Nephron progenitor cell (in vitro differentiated cells): ENCODE measurements around the gene TMEM256.

ENCODE experiments used
- DNase-seq: peaks from one replicate; pipeline ENCODE4 v3.0.0; 2021
- H3K27ac Mint-ChIP-seq: 2 replicates; pipeline ENCODE4 v1.8.0; 2021; ENCODE audit warnings: mild to moderate bottlenecking, moderate library complexity, mixed read lengths
- H3K27me3 Mint-ChIP-seq: 2 replicates; pipeline ENCODE4 v1.8.0; 2021; ENCODE audit warnings: mild to moderate bottlenecking, low read depth, mixed read lengths; ENCODE audit not compliant: poor library complexity
- H3K36me3 Mint-ChIP-seq: 2 replicates; pipeline ENCODE4 v1.8.0; 2021; ENCODE audit warnings: low read depth, mixed read lengths
- H3K4me1 Mint-ChIP-seq: 2 replicates; pipeline ENCODE4 v1.8.0; 2021; ENCODE audit warnings: mixed read lengths
- H3K4me3 Mint-ChIP-seq: 2 replicates; pipeline ENCODE4 v1.8.0; 2021; ENCODE audit warnings: mild to moderate bottlenecking, moderate library complexity, mixed read lengths
- H3K9me3 Mint-ChIP-seq: 2 replicates; pipeline ENCODE4 v1.8.0; 2021; ENCODE audit warnings: mild to moderate bottlenecking, moderate library complexity, mixed read lengths
- CTCF ChIP-seq: fragments of 200-600 bp; sonication (generic); IDR thresholded peaks from 2 replicates; pipeline ENCODE4 v1.5.0; 2021; ENCODE audit warnings: antibody characterized with exemption

Gene TMEM256

GRCh38 chr17:7438656-7439460, 35.0 kb upstream of the TMEM256 start:
- Mint-ChIP-seq H3K4me3 (peak overlapping the region; percentile 82), H3K9me3 (no peaks in the 10 kb centered on the region), H3K36me3 (no peaks in the 10 kb centered on the region), H3K27ac (no peak overlapping the region), H3K4me1 (peaks cover 58% of the 10 kb centered on the region), H3K27me3 (peaks cover 67% of the 10 kb centered on the region)
- no peak for DNase-seq
- no peak for TF ChIP-seq CTCF

GRCh38 chr17:7437950-7438614, 34.2 kb upstream of the TMEM256 start:
- Mint-ChIP-seq H3K4me1 (peaks cover 57% of the 10 kb centered on the region), H3K4me3 (peak overlapping the region; percentile 82), H3K27me3 (peaks cover 59% of the 10 kb centered on the region), H3K36me3 (no peaks in the 10 kb centered on the region), H3K27ac (no peak overlapping the region), H3K9me3 (no peaks in the 10 kb centered on the region)
- TF ChIP-seq CTCF = no peak
- DNase-seq = peak; percentile 86

- Mint-ChIP-seq H3K4me1 (peaks cover 54% of the 10 kb centered on the region), H3K27ac (no peak overlapping the region), H3K4me3 (peak overlapping the region; percentile 86), H3K36me3 (no peaks in the 10 kb centered on the region), H3K27me3 (peaks cover 55% of the 10 kb centered on the region), H3K9me3 (no peaks in the 10 kb centered on the region)
- TF ChIP-seq CTCF = no peak
- DNase-seq = no peak
Measured at GRCh38 chr17:7437369-7437863, 33.5 kb upstream of the TMEM256 start.

GRCh38 chr17:7436556-7437368, 32.9 kb upstream of the TMEM256 start:
- peak; percentile 85 for DNase-seq
- no peaks in the 10 kb centered on the region for H3K9me3 Mint-ChIP-seq
- H3K27ac Mint-ChIP-seq = no peak overlapping the region
- peaks cover 54% of the 10 kb centered on the region for H3K27me3 Mint-ChIP-seq
- H3K36me3 Mint-ChIP-seq = no peaks in the 10 kb centered on the region
- TF ChIP-seq CTCF = peak; percentile 57
- peaks cover 48% of the 10 kb centered on the region for H3K4me1 Mint-ChIP-seq
- peak overlapping the region; percentile 86 for H3K4me3 Mint-ChIP-seq

GRCh38 chr17:7435676-7436555, 32.0 kb upstream of the TMEM256 start:
- H3K27me3 Mint-ChIP-seq = peaks cover 53% of the 10 kb centered on the region
- peaks cover 39% of the 10 kb centered on the region for H3K4me1 Mint-ChIP-seq
- peak; percentile 55 for DNase-seq
- TF ChIP-seq CTCF = no peak
- H3K9me3 Mint-ChIP-seq = no peaks in the 10 kb centered on the region
- H3K4me3 Mint-ChIP-seq = peak overlapping the region; percentile 86
- no peaks in the 10 kb centered on the region for H3K36me3 Mint-ChIP-seq
- H3K27ac Mint-ChIP-seq = no peak overlapping the region
